Pons (tissue), 1 donor: ENCODE results near the gene AGBL1.

Experiments used
- DNase-seq: peaks from one replicate; pipeline ENCODE4 v3.0.0-alpha.2; 2016; ENCODE audit warnings: low spot score

The AGBL1 gene

GRCh38 chr15:86237111-86237500, 157.4 kb downstream of the AGBL1 start:
- no peak for DNase-seq

- DNase-seq = no peak
Measured at GRCh38 chr15:86247249-86247955, 167.7 kb downstream of the AGBL1 start.

DNA sequence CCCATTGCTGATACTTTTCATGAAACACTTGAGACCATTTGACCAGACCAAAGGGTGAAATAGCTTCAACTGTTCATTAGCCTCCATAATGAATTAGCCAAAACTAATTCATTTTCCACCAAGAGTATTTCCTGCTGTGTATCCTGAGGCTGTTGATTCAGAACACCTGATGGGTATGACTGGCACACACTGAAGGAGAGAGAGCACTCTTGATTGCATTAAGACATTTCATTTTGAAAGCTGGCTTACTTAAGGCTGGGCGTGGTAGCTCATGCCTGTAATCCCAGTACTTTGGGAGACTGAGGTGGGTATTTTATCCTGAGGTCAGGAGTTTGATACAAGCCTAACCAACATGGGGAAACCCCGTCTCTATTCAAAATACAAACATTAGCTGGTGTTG, 175.6 kb downstream of the AGBL1 start:
- no peak for DNase-seq

- DNase-seq = no peak
Measured at GRCh38 chr15:86256628-86257027, 177.0 kb downstream of the AGBL1 start.

DNA sequence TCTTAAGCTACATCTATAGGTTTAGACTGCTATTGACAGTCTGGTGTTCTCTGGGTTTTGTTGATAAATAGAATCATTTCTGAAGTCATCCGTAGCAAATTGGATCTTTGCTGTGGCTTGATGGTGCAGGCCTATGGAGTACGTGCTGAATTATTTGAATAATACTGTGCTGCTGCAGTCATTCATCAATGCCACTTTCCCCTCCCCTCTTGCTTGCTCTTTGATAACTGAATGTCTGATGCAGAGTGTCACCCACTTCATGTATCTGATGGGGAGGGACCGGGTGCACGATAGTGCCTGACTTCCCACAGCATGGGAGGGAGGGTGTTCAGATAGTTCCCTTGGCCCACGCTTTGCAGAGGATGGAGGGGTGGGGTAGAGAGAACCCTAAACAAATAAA, 179.9 kb downstream of the AGBL1 start:
- DNase-seq = no peak

- no peak for DNase-seq
Measured at GRCh38 chr15:86263230-86263629, 183.6 kb downstream of the AGBL1 start.

GRCh38 chr15:86266896-86267484, 187.3 kb downstream of the AGBL1 start:
- DNase-seq = no peak

DNA sequence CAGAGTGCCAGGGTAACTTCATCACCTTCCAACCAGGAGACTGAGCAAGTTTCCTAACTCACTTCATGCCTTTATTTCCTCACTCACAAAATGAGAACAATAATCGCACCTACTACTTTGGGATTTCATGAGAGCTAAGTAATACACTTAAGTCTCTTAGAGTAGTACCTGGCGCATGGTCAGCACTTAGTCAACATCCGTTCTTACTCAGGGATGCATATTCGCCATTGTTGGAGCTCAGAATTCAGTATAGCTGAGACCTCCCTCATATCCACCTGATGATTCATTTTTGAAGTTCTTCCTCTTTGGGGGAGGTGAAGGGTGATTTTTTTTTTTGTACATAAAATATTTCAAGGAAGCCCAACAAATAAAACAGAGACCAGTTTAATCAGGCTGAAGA, 188.2 kb downstream of the AGBL1 start:
- no peak for DNase-seq

DNA sequence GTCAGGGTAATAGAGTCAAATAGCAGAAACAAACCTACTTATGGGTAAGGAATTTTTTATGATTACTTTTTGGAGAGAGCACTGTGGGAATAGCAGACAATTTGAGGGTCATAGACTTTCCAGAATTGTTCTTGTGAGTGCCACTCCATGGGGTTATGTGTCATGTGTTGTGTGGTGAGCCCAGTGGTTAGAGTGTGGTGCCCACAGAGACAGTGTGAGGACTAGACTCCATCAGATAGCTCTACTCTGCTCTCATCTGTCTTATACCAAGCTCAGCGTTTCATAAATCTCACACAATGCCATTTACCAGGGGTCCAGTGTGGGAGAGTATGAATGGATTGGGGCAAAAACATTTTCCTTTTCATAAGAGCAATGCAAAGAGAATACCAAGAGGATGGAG, 188.9 kb downstream of the AGBL1 start:
- no peak for DNase-seq

GRCh38 chr15:86273309-86273708, 193.6 kb downstream of the AGBL1 start:
- DNase-seq = no peak

- DNase-seq = no peak
Measured at GRCh38 chr15:86275361-86275760, 195.7 kb downstream of the AGBL1 start.

DNA sequence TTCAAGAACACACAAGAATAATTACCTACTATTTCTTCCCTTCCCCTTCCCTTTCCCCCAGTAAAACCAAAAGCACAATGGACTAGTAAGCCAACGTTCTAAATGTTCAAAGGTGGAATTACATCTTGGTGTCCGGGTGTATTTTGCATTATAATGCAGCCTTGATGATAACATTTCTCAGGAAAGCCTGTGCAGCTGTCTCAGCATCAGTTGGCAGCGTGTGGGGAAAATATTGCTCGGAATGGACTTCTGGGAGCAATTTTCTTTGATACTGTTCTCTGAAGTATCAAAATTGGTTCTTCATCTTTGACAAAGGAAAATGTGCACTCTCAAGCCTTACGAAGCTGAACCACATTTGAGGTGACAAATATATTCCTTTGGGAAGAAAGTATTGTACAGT, 198.9 kb downstream of the AGBL1 start:
- DNase-seq = no peak

GRCh38 chr15:86284635-86285034, 205.0 kb downstream of the AGBL1 start:
- DNase-seq = no peak

- DNase-seq = no peak
Measured at GRCh38 chr15:86295511-86295910, 215.8 kb downstream of the AGBL1 start.

GRCh38 chr15:86296769-86297168, 217.1 kb downstream of the AGBL1 start:
- DNase-seq = no peak

DNA sequence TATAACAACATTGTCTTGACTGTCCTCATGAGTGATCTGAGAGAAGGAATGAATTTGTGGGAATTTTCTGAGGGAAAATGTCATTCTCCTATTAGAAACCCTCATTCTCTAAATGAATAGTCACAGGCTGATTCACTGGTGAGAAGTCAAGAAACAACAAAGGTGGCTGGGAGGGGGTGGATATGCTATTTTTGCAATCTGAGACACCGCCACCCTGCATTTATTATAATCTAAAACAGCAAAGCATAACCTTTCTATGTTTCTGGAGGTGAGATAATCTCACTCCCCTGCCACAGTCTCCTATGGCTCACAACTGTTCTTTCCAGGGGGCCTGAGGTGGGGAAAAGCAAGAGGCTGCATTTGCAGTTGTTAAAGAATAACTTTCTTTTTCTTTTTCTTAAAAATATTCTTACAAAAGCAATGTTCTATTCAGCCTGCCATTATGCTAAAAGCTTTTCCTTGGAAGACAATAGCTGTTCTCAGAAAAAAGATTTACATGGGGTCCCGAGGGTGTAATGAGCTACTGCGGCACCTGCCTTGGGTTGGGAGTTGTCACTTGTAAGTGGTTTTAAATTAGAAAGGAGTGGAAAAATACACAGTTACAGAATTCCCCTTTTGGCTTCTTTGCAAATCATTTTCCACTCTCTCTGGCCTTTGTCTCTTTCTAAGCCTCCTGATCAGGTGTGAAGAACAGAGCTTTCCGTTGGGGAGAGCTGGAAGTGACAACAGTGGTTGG, 220.9 kb downstream of the AGBL1 start:
- DNase-seq = no peak

DNA sequence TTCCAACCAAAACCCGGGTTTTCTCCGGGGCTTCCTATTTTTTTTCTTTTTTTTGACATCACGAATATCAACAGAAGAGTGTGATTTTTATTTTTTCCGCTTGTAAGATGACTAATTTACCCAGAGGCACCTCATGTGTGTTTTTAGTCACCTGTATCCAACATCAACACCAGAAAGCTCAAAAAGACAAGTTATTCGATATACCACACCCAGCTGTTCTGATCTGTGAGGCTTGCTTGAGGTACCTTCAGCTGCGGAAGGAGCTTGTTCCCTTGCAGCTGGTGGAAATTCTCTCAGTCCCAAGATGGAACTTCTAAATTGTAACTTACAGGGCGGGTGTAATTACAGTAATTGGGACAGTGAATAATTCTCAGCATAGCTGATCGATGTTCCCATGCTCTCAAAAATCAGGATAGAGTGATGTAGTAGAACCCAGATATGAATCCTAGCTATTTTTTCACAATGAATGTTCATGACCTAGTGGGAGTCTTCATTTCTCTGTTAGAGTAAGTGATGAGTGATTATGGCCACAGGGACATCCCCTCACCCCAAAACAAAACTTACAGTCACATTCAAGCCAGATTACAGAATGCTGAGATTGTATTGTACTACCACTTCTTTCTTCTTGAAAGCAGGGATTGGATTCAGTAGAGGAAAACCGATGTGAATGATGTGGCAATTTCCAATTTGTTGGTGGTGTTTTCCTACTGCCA, 232.1 kb downstream of the AGBL1 start:
- DNase-seq = no peak

DNA sequence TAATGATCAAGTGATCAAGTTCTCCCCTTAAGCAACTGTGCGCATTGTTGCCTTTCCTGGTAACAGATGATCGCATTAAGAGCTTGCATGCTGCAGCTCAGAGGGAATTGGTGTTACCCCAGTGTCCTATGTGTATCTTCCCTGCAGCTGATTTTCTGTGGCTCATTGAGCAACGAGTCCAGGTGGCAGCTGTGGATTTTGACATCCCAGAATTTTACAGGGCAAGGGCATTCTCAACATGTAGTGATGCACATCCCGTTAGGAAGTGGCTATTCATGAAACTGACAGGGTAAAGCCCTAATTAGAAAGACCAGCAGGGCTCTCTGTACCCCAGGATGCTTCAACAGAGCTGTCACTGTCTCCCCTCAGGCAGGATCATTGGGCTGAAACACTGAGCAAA, 232.8 kb downstream of the AGBL1 start:
- no peak for DNase-seq

- DNase-seq = no peak
Measured at GRCh38 chr15:86316216-86316615, 236.5 kb downstream of the AGBL1 start.

GRCh38 chr15:86316726-86317383, 237.2 kb downstream of the AGBL1 start:
- no peak for DNase-seq

DNA sequence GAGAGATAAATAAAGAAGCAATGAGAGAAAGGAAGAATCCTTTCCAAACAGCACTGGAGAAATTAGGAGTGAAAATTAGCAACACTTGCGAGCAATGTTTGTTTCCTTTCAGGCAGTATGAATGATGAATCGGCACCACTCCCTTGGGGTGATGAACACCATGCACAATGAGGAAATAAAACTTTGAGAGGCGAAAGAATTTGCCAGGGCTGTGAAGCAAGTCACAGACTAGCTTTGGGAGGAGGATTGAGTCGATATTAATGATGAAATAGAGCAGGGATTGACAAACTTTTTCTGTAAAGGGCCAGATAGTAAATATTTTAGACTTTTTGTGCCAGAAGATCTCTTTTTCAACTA, 237.7 kb downstream of the AGBL1 start:
- no peak for DNase-seq

- no peak for DNase-seq
Measured at GRCh38 chr15:86322629-86323028, 243.0 kb downstream of the AGBL1 start.
